Activated CD8-positive, alpha-beta T cell treated with anti-CD3 and anti-CD28 coated beads for 36 hours (primary cell): Measurements from ENCODE around the gene DCANP1. TPM values are rescaled to one million over a fixed set of nuclear protein-coding genes. Genes with fewer than 3 reads are reported as not detected.

ENCODE experiments used
- ATAC-seq: fragments of 200-7000 bp; cut with Tn5 transposase; one replicate; pipeline ENCODE4 v1.10.0; 2021; ENCODE audit warnings: mild to moderate bottlenecking, moderate library complexity
- CTCF ChIA-PET: fragments of 350-600 bp; sonication (Branson Sonifier 250); formaldehyde crosslinking; loops from one replicate; lab custom pipeline; 2021; ENCODE audit warnings: antibody characterized with exemption; lab: Charles Lee
- POLR2A ChIA-PET: fragments of 350-600 bp; sonication (Branson Sonifier 250); formaldehyde crosslinking; loops from one replicate; lab custom pipeline; 2021; ENCODE audit warnings: antibody characterized with exemption; lab: Charles Lee
- DNase-seq: peaks from one replicate; pipeline ENCODE4 v3.0.0-alpha.2; 2020
- H3K27ac Mint-ChIP-seq: one replicate; pipeline ENCODE4 v1.8.0; 2021; ENCODE audit warnings: mild to moderate bottlenecking, mixed read lengths
- H3K27me3 Mint-ChIP-seq: one replicate; pipeline ENCODE4 v1.8.0; 2021; ENCODE audit warnings: mixed read lengths
- H3K36me3 Mint-ChIP-seq: one replicate; pipeline ENCODE4 v1.8.0; 2021; ENCODE audit warnings: low read depth, mixed read lengths
- H3K4me1 Mint-ChIP-seq: one replicate; pipeline ENCODE4 v1.8.0; 2021; ENCODE audit warnings: low read depth, mixed read lengths
- H3K4me3 Mint-ChIP-seq: one replicate; pipeline ENCODE4 v1.8.0; 2021; ENCODE audit warnings: mild to moderate bottlenecking, moderate library complexity, mixed read lengths
- H3K9me3 Mint-ChIP-seq: one replicate; pipeline ENCODE4 v1.8.0; 2021; ENCODE audit warnings: mixed read lengths
- intact Hi-C: fragments of 100-400 bp; cut with micrococcal nuclease; formaldehyde crosslinking; loops from one replicate; pipeline ENCODE4 v1.10.0; 2022
- total RNA-seq, 2 experiments: library from RNA; stranded (reverse); gene quantifications; one replicate each; pipeline ENCODE4 v1.2.3, GENCODE V29; 2021
- TF ChIP-seq, protein P1 (sequence below): fragments of 200-600 bp; IDR thresholded peaks from one replicate; pipeline ENCODE4 v1.8.0; 2022; ENCODE audit warnings: antibody characterized with exemption, mild to moderate bottlenecking

Gene DCANP1
- total RNA-seq, 2 experiments from 2014 or later: not detected

DNA sequence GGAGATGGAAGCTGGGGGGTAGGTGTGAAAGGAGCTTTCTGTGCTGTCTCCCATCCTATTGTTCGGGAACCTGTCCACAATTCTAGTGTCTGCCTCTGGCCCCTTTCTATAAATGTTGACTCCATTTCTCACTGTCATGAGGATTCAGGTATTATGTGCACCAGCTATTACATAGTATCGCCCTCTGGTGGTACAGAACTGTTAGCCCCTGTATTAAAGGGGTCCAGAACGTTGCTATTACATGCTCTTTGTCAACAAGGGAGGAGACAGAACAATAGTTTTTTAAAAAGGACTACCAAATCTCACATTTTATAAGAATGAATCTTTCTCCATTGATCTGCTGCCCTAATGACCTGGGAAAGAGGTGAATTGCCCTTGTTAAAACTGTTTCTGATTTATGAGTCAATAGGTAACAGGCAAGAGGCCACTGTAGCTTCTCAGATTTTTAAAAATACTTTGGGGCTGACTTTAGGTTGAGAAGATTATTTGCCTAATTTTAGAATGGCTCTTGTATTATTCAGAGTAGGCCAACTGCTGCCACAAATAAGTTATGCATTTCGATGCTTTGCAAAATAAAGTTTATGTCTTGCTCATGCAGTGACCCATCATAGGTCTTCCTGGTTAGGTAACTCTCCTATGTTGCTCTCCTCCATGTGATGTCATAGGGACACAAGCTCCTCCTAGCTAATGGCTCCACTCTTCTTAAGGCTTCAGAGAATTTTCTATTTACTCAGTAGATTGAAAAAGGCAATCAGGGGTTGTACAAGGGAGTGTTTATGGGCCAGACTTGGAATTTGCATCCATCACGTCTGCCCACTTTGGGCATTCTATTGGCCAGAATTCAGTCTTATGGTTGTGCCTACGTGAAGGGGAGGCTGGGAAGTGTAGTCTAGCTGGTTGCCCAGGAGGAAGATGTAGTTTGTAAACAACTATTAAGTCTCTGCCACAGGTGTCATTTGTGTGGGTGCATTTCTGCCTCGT lies 20.8 kb downstream of the DCANP1 start:
- Mint-ChIP-seq H3K9me3 (peaks cover 7% of the 10 kb centered on the region), H3K27ac (no peak overlapping the region), H3K36me3 (no peaks in the 10 kb centered on the region), H3K4me1 (peaks cover 4% of the 10 kb centered on the region), H3K27me3 (peaks cover 12% of the 10 kb centered on the region), H3K4me3 (no peak overlapping the region)
- TF ChIP-seq, protein P1, sequence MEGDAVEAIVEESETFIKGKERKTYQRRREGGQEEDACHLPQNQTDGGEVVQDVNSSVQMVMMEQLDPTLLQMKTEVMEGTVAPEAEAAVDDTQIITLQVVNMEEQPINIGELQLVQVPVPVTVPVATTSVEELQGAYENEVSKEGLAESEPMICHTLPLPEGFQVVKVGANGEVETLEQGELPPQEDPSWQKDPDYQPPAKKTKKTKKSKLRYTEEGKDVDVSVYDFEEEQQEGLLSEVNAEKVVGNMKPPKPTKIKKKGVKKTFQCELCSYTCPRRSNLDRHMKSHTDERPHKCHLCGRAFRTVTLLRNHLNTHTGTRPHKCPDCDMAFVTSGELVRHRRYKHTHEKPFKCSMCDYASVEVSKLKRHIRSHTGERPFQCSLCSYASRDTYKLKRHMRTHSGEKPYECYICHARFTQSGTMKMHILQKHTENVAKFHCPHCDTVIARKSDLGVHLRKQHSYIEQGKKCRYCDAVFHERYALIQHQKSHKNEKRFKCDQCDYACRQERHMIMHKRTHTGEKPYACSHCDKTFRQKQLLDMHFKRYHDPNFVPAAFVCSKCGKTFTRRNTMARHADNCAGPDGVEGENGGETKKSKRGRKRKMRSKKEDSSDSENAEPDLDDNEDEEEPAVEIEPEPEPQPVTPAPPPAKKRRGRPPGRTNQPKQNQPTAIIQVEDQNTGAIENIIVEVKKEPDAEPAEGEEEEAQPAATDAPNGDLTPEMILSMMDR: peak; percentile 77
- intact Hi-C loops: no loop called here
- ChIA-PET POLR2A (no interaction called here), CTCF (interaction anchor here (0.6 to 2.5 kb wide), 31 partner anchors 10 to 225 kb away, joined by 3 to 15 read pairs (median 4); partner anchors contain the start of gene MACROH2A1)
- DNase-seq: peak; percentile 51
- peak; percentile 97 for ATAC-seq

- intact Hi-C loops: no loop called here
- no peak for ATAC-seq
Observed at GRCh38 chr5:135425641-135426040, 21.5 kb downstream of the DCANP1 start.

GRCh38 chr5:135423846-135424168 lies 23.3 kb downstream of the DCANP1 start:
- H3K27me3 Mint-ChIP-seq: peaks cover 23% of the 10 kb centered on the region
- peaks cover 4% of the 10 kb centered on the region for H3K4me1 Mint-ChIP-seq
- intact Hi-C loops: no loop called here
- no peak overlapping the region for H3K4me3 Mint-ChIP-seq
- ChIA-PET POLR2A (interaction anchor here (1.5 kb wide), 1 partner anchor 24 kb away, joined by 7 read pairs; the partner anchor contains the start of gene MACROH2A1), CTCF (interaction anchor here (0.7 to 1.4 kb wide), 4 partner anchors 12 to 128 kb away, joined by 3 to 6 read pairs (median 4); no protein-coding TSS in a partner anchor)
- H3K36me3 Mint-ChIP-seq: no peaks in the 10 kb centered on the region
- ATAC-seq: no peak
- DNase-seq: no peak
- TF ChIP-seq, protein P1: no peak
- no peak overlapping the region for H3K27ac Mint-ChIP-seq
- H3K9me3 Mint-ChIP-seq: peaks cover 9% of the 10 kb centered on the region

More at GRCh38 chr5:135425641-135426040, 21.5 kb downstream of the DCANP1 start:
- Mint-ChIP-seq H3K27ac (no peak overlapping the region), H3K27me3 (peaks cover 15% of the 10 kb centered on the region), H3K4me1 (peaks cover 4% of the 10 kb centered on the region), H3K36me3 (no peaks in the 10 kb centered on the region), H3K9me3 (peaks cover 7% of the 10 kb centered on the region), H3K4me3 (no peak overlapping the region)
- TF ChIP-seq, protein P1: no peak
- POLR2A ChIA-PET: no interaction called here
- CTCF ChIA-PET: interaction anchor here (0.6 to 2.5 kb wide), 31 partner anchors 9 to 509 kb away, joined by 3 to 15 read pairs (median 4); partner anchors contain the start of gene MACROH2A1
- no peak for DNase-seq

DNA sequence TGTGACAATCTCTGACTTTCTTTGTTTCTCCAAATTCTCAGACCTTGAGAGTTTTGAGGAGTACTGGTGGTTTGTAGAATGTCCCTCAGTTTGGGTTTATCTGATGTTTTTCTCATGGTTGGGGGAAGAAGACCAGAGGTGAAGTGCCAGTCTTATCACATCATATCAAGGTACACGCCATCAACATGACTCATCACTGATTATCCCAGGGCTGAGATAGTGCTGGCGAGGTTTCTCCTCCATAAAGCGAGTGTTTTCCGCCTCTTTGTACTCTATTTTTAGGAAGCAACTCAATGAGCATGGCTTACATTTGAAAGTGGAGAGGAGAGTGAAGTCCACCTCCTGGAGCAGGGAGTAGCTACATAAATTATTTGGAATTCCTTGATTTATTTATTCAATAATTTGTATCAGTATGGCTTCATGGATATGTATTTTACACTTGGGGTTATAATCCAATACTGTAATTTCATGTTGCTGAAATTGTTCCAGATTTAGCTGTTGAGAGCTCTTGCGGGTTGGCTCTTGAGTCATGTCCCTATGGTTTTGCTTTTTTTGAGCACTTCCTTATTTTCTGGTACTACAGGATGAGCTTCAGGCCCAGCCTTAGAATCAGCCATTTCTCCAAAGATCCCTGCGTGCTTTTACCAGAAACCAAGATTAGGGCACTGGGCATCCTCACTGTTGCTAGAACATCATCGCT lies 23.9 kb downstream of the DCANP1 start:
- intact Hi-C loops: no loop called here

More for the DNA sequence above, 23.9 kb downstream of the DCANP1 start:
- H3K9me3 Mint-ChIP-seq: peaks cover 5% of the 10 kb centered on the region
- ChIA-PET CTCF (interaction anchor here (0.7 to 1.4 kb wide), 3 partner anchors 16 to 128 kb away, joined by 3 to 6 read pairs (median 3); no protein-coding TSS in a partner anchor), POLR2A (interaction anchor here (1.5 kb wide), 1 partner anchor 24 kb away, joined by 7 read pairs; the partner anchor contains the start of gene MACROH2A1)
- H3K4me1 Mint-ChIP-seq: peaks cover 4% of the 10 kb centered on the region
- peaks cover 23% of the 10 kb centered on the region for H3K27me3 Mint-ChIP-seq
- ATAC-seq (no peak), DNase-seq (no peak)
- H3K27ac Mint-ChIP-seq: no peak overlapping the region
- H3K36me3 Mint-ChIP-seq: no peaks in the 10 kb centered on the region
- TF ChIP-seq, protein P1: no peak
- no peak overlapping the region for H3K4me3 Mint-ChIP-seq
